GM21529 (cell line): ENCODE data around the gene BBX.
A peak's percentile ranks its signal among the peaks of the same experiment; 100 is the strongest.

Experiments used
- ATAC-seq: cut with Tn5 transposase; IDR thresholded peaks from one replicate; pipeline ENCODE4 v1.9.1; 2021; ENCODE audit not compliant: unreplicated experiment

BBX gene

GRCh38 chr3:107522510-107523288 lies at the start of gene BBX:
Gene BBX (plus strand): TSS chr3:107522962. CDS start chr3:107710461, 187,499 bp downstream.
- peak; percentile 89 for ATAC-seq

GRCh38 chr3:107476462-107476861 lies 46.3 kb upstream of the BBX start:
- ATAC-seq, result no peak

- ATAC-seq, result no peak
Measured at GRCh38 chr3:107487490-107487889, 35.3 kb upstream of the BBX start.

- no peak for ATAC-seq
Measured at GRCh38 chr3:107488942-107489341, 33.8 kb upstream of the BBX start.

DNA sequence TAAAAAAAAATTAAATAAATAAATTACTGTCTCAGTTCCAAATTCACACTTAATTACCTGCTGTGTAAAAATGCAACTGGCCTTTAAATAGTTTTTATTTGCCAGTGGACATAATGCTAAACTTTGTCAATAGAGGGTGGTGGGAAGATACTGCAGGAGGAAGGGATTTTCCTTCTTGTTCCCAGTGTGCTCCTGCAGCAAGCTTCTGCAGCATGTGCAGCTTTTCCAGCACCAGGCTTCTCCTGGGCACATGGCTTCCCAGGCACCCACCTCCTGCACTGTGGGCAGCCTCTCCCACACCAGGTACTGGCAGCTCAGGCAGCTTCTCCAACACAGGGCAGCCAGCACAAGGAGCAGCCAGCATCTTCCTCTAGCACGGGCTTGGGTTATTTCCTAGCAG lies 29.6 kb upstream of the BBX start:
- ATAC-seq, result no peak

GRCh38 chr3:107496855-107497254 lies 25.9 kb upstream of the BBX start:
- ATAC-seq, result no peak

DNA sequence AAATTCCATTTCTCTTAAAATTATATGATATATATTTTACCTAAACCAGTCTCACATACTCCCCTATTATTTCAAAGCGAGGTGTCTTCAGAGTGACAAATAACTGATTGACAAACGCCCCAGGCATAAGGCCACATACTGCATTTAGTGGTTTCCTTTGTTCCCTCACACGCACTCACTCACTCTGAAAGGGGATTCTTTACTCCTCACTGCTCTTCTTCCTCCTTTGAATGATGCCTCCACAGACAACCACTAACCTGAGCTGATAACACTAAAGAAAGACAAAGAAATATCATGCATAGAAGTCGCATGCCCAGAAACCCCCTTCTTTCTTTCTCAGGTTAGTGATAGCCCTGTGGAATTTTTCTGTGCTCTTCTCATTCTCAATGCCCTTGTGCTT lies 24.1 kb upstream of the BBX start:
- ATAC-seq, result no peak

DNA sequence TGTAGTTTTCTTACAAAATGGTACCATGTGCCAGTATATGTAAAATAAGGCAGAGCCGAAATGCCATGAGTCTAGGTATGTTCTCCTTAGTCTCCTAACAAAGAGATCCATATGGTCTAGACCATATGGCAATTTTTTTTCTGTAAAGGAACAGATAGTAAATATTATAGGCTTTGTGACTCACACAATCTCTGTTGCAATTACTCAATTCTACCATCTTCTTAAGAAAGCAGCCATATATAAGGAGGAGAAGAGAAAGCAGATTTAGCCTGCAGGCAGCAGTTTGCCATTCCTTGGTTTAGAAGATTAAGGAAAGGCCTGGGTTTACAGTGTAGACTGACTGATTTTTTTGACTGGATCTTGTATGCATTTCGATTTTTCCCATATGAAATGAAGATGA lies 16.3 kb upstream of the BBX start:
- no peak for ATAC-seq

DNA sequence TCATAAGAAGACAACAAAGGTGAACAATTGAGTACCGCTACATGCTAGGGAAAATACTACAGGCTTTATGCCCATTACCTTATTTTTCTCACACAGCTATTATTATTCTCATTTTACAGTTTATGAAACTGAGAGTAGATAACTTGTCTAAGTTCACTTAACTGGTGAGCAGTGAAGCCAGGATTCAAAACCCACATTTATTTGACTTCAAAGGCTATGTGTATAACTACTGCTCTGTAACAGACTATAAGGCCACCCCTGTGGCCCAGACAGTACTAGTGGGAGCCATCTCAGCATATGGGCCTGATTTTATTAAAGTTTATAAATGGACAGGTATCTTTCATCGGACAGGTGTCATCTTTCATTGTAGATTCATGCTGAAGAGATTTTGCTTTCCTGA lies 14.4 kb upstream of the BBX start:
- no peak for ATAC-seq

DNA sequence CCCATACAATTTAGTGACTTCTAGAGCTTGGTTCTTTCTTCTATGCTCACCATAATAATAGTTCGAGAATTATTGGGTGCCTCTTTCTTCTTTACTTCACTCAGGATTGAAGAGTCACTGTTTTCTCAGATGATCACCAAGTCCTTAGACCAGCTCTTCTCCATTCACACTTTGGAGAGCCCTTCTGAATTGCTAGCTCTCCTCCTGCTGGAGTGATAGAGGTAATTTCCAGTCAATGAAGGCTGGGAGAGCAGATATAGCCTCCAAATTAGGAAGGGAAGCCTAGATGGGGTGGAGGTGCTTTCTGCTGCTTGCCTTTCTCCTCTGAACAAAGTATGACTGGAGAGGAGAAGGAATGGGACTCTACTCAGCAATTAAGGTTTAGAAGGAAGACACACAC lies 10.7 kb upstream of the BBX start:
- no peak for ATAC-seq

- no peak for ATAC-seq
Measured at GRCh38 chr3:107514453-107514852, 8.3 kb upstream of the BBX start.

GRCh38 chr3:107516475-107516874 lies 6.3 kb upstream of the BBX start:
- ATAC-seq, result no peak

GRCh38 chr3:107520535-107520934 lies 2.2 kb upstream of the BBX start:
- no peak for ATAC-seq

GRCh38 chr3:107521469-107522059 lies 1.2 kb upstream of the BBX start:
- no peak for ATAC-seq

GRCh38 chr3:107523289-107523538 lies 452 bp downstream of the BBX start:
- ATAC-seq, result peak; percentile 24

- ATAC-seq, result peak; percentile 21
Measured at GRCh38 chr3:107523539-107524325, 970 bp downstream of the BBX start.

DNA sequence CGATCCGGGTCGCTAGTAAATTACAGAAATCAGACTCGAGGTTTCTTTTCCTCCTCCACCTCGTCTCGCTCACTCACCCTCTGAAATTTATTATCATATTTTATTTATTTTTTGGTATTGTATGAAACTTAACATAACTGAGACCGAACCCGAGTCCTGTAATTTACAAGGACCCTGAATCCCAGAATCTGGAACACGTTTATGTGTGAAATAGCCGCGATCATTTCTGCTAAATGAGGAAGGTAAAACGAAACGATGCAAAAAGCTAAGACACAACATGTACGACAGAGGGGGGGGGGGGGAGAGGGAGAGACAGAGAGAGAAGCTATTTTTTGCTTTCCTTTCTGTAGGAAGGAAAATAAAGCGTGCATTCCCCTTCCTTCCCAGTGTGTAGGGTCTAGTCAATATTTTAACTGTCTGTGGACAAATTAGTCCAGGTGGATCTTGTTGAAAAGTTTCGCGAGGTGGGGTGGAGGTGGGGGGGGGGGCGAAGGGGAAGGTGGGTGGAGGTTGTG lies 1.6 kb downstream of the BBX start:
- ATAC-seq, result no peak

- no peak for ATAC-seq
Measured at GRCh38 chr3:107524841-107525643, 2.3 kb downstream of the BBX start.

- ATAC-seq, result no peak
Measured at GRCh38 chr3:107525644-107526305, 3.0 kb downstream of the BBX start.

- ATAC-seq, result no peak
Measured at GRCh38 chr3:107531917-107532469, 9.2 kb downstream of the BBX start.
